SK-N-SH treated with all-trans-retinoic acid at 6 μM for 48 hours (cell line): ENCODE data around the gene PFN4.

ENCODE experiments used
- CREB5 ChIP-seq: fragments of 250-450 bp; sonication (Bioruptor Pico); IDR thresholded peaks from 2 replicates; pipeline ENCODE4 v1.5.1; 2020; ENCODE audit warnings: low read depth, mild to moderate bottlenecking, moderate library complexity
- ESRRG ChIP-seq: fragments of 250-450 bp; sonication (Bioruptor Pico); IDR thresholded peaks from 2 replicates; pipeline ENCODE4 v1.6.1; 2021; ENCODE audit warnings: mild to moderate bottlenecking
- PATZ1 ChIP-seq: fragments of 250-450 bp; sonication (Bioruptor Pico); IDR thresholded peaks from 2 replicates; pipeline ENCODE4 v1.8.0; 2020; ENCODE audit warnings: mild to moderate bottlenecking, moderate library complexity, borderline replicate concordance
- PPARA ChIP-seq: fragments of 250-450 bp; sonication (Bioruptor Pico); IDR thresholded peaks from 2 replicates; pipeline ENCODE4 v1.5.0; 2020; ENCODE audit warnings: mild to moderate bottlenecking, borderline replicate concordance
- RARB ChIP-seq: fragments of 250-450 bp; sonication (Bioruptor Pico); IDR thresholded peaks from 2 replicates; pipeline ENCODE4 v1.8.0; 2021; ENCODE audit warnings: mild to moderate bottlenecking, moderate library complexity
- ZC3H10 ChIP-seq: fragments of 250-450 bp; sonication (Bioruptor Pico); IDR thresholded peaks from 2 replicates; pipeline ENCODE4 v1.5.1; 2021; ENCODE audit warnings: mild to moderate bottlenecking, moderate library complexity
- ZFP3 ChIP-seq: fragments of 250-450 bp; sonication (Bioruptor Pico); IDR thresholded peaks from 2 replicates; pipeline ENCODE4 v1.5.0; 2020; ENCODE audit warnings: mild to moderate bottlenecking, moderate library complexity
- TF ChIP-seq, protein P1 (sequence below): fragments of 250-450 bp; sonication (Bioruptor Pico); IDR thresholded peaks from 2 replicates; pipeline ENCODE4 v1.5.0; 2020; ENCODE audit warnings: mild to moderate bottlenecking, moderate library complexity
- TF ChIP-seq, protein P2 (sequence below): fragments of 250-450 bp; sonication (Bioruptor Pico); IDR thresholded peaks from 2 replicates; pipeline ENCODE4 v1.5.1; 2021; ENCODE audit warnings: mild to moderate bottlenecking, moderate library complexity

- TF ChIP-seq PATZ1 (no peak), ESRRG (CRISPR knock-in tag) (no peak), ZFP3 (CRISPR knock-in tag) (no peak), PPARA (no peak), RARB (no peak), CREB5 (no peak), ZC3H10 (no peak)
- TF ChIP-seq, protein P1, sequence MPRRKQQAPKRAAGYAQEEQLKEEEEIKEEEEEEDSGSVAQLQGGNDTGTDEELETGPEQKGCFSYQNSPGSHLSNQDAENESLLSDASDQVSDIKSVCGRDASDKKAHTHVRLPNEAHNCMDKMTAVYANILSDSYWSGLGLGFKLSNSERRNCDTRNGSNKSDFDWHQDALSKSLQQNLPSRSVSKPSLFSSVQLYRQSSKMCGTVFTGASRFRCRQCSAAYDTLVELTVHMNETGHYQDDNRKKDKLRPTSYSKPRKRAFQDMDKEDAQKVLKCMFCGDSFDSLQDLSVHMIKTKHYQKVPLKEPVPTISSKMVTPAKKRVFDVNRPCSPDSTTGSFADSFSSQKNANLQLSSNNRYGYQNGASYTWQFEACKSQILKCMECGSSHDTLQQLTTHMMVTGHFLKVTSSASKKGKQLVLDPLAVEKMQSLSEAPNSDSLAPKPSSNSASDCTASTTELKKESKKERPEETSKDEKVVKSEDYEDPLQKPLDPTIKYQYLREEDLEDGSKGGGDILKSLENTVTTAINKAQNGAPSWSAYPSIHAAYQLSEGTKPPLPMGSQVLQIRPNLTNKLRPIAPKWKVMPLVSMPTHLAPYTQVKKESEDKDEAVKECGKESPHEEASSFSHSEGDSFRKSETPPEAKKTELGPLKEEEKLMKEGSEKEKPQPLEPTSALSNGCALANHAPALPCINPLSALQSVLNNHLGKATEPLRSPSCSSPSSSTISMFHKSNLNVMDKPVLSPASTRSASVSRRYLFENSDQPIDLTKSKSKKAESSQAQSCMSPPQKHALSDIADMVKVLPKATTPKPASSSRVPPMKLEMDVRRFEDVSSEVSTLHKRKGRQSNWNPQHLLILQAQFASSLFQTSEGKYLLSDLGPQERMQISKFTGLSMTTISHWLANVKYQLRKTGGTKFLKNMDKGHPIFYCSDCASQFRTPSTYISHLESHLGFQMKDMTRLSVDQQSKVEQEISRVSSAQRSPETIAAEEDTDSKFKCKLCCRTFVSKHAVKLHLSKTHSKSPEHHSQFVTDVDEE (CRISPR knock-in tag), result no peak
- TF ChIP-seq, protein P2, sequence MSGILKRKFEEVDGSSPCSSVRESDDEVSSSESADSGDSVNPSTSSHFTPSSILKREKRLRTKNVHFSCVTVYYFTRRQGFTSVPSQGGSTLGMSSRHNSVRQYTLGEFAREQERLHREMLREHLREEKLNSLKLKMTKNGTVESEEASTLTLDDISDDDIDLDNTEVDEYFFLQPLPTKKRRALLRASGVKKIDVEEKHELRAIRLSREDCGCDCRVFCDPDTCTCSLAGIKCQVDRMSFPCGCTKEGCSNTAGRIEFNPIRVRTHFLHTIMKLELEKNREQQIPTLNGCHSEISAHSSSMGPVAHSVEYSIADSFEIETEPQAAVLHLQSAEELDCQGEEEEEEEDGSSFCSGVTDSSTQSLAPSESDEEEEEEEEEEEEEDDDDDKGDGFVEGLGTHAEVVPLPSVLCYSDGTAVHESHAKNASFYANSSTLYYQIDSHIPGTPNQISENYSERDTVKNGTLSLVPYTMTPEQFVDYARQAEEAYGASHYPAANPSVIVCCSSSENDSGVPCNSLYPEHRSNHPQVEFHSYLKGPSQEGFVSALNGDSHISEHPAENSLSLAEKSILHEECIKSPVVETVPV, result no peak
Observed at GRCh38 chr2:24158131-24158530, 35.0 kb upstream of the PFN4 start.
